Measurements from ENCODE around the gene DIS3L2.

DNA sequence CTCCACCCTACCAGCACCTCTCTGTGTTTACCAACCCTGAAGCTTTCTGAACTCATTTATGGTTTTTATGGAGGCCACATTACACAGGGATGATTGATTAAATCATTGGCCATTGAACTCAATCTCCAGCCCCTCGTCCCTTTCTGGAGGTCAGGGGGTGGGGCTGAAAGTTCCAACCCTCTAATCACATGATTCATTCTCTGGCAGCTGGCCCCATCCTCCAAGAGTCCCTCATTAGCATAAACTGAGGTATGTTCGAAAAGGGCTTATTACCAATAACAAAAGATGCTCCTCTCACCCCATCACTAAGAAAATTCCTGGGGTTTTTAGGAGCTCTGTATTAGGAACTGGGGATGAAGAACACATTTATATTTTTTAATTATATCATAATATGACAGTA is 92.3 kb downstream of the DIS3L2 start:
- TF ChIP-seq SUZ12 (IDR thresholded peaks at IDR 0.05) (no peak), BHLHE40 (IDR thresholded peaks at IDR 0.05; ENCODE audit: borderline replicate concordance) (no peak), ARNT (IDR thresholded peaks at IDR 0.05) (no peak), CTBP1 (IDR thresholded peaks at IDR 0.05; ENCODE audit: borderline replicate concordance) (no peak), LEF1 (IDR thresholded peaks at IDR 0.05; ENCODE audit: borderline replicate concordance) (no peak), TARDBP (IDR thresholded peaks at IDR 0.05) (no peak), L3MBTL2 (conservative IDR thresholded peaks at IDR 0.05) (no peak), FOXA1 (IDR thresholded peaks at IDR 0.05) (no peak), SP1 (IDR thresholded peaks at IDR 0.05) (no peak), ZNF384 (IDR thresholded peaks at IDR 0.05) (no peak), HDGF (IDR thresholded peaks at IDR 0.05; ENCODE audit: borderline replicate concordance) (no peak), ELF4 (IDR thresholded peaks at IDR 0.05) (no peak), FOXK2 (IDR thresholded peaks at IDR 0.05) (no peak)
- TF ChIP-seq, protein P1, sequence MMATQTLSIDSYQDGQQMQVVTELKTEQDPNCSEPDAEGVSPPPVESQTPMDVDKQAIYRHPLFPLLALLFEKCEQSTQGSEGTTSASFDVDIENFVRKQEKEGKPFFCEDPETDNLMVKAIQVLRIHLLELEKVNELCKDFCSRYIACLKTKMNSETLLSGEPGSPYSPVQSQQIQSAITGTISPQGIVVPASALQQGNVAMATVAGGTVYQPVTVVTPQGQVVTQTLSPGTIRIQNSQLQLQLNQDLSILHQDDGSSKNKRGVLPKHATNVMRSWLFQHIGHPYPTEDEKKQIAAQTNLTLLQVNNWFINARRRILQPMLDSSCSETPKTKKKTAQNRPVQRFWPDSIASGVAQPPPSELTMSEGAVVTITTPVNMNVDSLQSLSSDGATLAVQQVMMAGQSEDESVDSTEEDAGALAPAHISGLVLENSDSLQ (IDR thresholded peaks at IDR 0.05) = no peak

Measured in HEK293T (cell line).